GM06990 (cell line): ENCODE data around the gene LINC00237.

Source experiments
- DNase-seq: peaks from one replicate; pipeline ENCODE4 v3.0.0-alpha.2; 2011; ENCODE audit not compliant: insufficient read length; ENCODE audit errors: extremely low read depth
- H3K27me3 ChIP-seq: replicated peaks from 2 replicates; pipeline ENCODE4 v1.6.0; 2011; ENCODE audit warnings: low read length; ENCODE audit not compliant: control insufficient read depth, insufficient read depth
- H3K36me3 ChIP-seq: 2 replicates; pipeline ENCODE4 v1.5.1; 2011; ENCODE audit warnings: low read length; ENCODE audit not compliant: control insufficient read depth, insufficient read depth
- H3K4me3 ChIP-seq: replicated peaks from 2 replicates; pipeline ENCODE4 v1.5.1; 2011; ENCODE audit warnings: low read depth, mild to moderate bottlenecking, control low read depth, low read length
- TF ChIP-seq, protein P1 (sequence below): IDR thresholded peaks from 2 replicates; pipeline ENCODE4 v1.5.1; 2011; ENCODE audit warnings: low read length, control low read depth, mild to moderate bottlenecking, inconsistent platforms; ENCODE audit not compliant: insufficient read depth, poor library complexity, severe bottlenecking

LINC00237 gene

DNA sequence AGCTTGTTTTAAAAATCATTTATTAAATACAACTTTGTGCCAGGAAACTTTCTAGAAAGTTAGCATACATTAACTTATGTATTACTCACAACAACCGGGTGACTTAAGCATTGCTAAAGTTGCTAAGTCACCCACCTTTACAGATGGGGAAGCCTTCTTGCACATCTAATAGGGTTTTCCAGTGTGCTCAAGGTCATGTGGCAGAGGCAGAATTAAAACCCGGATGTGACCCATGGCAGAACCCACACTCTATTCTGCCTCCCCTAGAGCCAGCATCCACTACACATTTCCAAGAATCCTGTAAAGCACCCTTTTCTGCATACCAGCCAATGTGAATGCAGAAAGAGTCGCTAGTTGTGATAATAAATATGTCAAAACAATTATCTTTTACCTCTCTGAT, 13.4 kb downstream of the LINC00237 start:
- Histone ChIP-seq H3K4me3 (no peak overlapping the region), H3K36me3 (no peaks in the 10 kb centered on the region), H3K27me3 (no peaks in the 10 kb centered on the region; the same call in 1 of the 2 replicates)
- TF ChIP-seq, protein P1, sequence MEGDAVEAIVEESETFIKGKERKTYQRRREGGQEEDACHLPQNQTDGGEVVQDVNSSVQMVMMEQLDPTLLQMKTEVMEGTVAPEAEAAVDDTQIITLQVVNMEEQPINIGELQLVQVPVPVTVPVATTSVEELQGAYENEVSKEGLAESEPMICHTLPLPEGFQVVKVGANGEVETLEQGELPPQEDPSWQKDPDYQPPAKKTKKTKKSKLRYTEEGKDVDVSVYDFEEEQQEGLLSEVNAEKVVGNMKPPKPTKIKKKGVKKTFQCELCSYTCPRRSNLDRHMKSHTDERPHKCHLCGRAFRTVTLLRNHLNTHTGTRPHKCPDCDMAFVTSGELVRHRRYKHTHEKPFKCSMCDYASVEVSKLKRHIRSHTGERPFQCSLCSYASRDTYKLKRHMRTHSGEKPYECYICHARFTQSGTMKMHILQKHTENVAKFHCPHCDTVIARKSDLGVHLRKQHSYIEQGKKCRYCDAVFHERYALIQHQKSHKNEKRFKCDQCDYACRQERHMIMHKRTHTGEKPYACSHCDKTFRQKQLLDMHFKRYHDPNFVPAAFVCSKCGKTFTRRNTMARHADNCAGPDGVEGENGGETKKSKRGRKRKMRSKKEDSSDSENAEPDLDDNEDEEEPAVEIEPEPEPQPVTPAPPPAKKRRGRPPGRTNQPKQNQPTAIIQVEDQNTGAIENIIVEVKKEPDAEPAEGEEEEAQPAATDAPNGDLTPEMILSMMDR, result no peak
- no peak for DNase-seq

DNA sequence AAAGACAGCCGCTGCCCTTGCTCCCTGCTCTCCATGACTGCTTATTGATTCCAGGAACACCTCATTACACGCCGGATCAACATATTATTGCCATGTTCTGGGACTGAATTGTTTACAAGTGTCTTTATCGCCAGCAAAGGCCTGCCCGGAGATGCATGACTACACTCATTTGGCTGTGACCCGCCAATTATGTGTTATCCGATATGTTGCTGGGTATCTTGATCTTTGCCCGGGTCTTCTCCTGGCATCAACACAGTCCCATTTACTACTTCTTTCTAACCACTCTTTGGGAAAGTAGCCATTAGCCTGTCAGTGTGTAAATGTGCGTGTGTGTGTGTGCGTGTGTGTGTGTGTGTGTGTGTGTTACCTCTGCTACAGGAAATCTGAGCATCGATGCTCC, 15.4 kb downstream of the LINC00237 start:
- TF ChIP-seq, protein P1, result no peak
- no peak for DNase-seq
- Histone ChIP-seq H3K4me3 (no peak overlapping the region), H3K27me3 (no peaks in the 10 kb centered on the region), H3K36me3 (no peaks in the 10 kb centered on the region)

DNA sequence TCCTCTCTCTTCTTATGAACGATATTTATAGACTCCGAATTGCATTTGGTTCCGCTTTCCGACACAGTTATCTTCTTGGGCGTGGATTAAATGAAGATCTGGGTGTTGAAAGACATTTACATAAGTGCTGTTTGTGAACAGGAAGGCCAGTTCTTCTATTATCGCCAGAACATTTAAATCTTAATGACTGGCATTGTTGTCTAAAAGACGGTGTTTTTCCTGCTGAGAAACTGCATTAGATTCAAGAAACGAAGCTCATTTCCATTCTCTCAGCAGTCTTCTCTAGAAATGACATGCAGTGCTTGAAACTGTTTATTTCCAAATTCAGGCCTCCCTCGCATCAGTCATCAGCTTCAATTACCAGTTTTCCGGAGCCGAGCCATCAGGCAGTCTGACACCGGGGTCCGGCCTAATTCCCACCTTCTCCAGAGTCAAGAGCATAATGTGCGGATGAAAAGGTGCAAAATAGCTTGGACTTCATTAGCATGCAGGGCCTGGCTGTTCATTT, 16.0 kb downstream of the LINC00237 start:
- Histone ChIP-seq H3K4me3 (no peak overlapping the region), H3K27me3 (no peaks in the 10 kb centered on the region), H3K36me3 (no peaks in the 10 kb centered on the region)
- TF ChIP-seq, protein P1, result no peak
- DNase-seq, result no peak

DNA sequence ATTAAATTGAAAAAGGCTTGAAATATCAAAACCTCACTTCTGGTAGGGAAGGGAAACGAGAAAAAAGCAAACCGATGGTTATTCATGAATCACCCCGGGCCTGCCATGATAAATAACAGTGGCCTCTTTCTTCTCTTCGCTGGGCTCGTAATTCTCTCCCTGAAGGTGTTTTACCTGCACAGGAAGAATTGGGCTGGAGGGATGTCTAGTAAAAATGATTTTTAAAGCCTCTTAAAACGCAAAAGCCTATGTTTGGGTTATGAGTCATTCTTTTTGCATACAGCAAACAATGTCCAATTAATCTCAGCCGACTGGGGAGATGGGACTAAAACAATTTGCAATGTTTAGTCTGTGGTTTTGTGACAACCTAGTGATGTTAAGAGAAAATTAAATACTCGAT, 16.8 kb downstream of the LINC00237 start:
- H3K4me3 ChIP-seq, result no peak overlapping the region
- TF ChIP-seq, protein P1, result no peak
- no peaks in the 10 kb centered on the region for H3K36me3 ChIP-seq
- DNase-seq, result no peak
- 0 out of 2 replicates have a peak, but pooled peaks cover 2% of the 10 kb centered on the region for H3K27me3 ChIP-seq

DNA sequence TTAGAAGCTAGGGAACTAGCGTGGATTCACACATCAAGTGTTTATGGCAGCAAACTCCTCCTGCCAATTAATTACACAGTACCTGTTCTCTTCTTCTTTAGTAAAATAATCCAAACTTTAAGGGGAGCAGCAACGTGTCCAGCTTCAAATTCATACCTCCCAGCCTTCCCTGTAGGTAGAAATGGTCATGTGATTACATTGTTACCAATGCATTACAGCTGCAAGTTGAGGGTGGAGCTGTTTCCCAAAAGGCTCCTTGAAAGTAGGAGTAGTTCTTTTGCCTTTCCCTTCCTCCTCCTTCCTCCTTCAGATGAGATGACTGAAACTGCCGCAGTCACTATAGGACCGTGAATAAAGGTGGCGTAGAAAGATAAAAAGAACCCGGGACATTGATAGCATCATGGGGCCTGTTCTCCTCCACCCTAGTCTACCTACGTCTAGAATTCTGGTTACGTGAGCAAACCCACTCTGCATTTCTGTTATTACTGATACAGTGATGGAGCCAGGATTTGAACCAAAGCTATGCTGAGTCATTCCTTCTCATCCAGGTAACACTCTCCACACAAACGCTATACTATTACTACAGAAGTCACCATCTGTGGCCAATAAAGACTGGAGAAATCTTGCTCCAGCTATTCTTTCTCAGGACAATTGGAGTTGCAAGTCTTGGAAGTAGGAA, 18.2 kb downstream of the LINC00237 start:
- no peaks in the 10 kb centered on the region for H3K36me3 ChIP-seq
- no peak for DNase-seq
- TF ChIP-seq, protein P1, result no peak
- peaks cover 2% of the 10 kb centered on the region; the same call in 1 of the 2 replicates for H3K27me3 ChIP-seq
- H3K4me3 ChIP-seq, result no peak overlapping the region
